Mucosa of descending colon (tissue), 3 donors: ENCODE data around the gene VPS25. TPM values are rescaled to one million over a fixed set of nuclear protein-coding genes. Genes with fewer than 3 reads are reported as not detected.
A peak's percentile ranks its signal among the peaks of the same experiment; 100 is the strongest.

Experiments
- ATAC-seq: fragments of 200-7000 bp; cut with Tn5 transposase; one replicate; pipeline ENCODE4 v1.9.1; 2020; ENCODE audit warnings: mild to moderate bottlenecking, moderate library complexity
- DNase-seq, 3 donors: peaks; one replicate each; pipeline ENCODE4 v3.0.0-alpha.2; 2020
- H3K36me3 ChIP-seq: fragments of 200-600 bp; one replicate; pipeline ENCODE4 v1.8.0; 2021; ENCODE audit warnings: low read depth, mild to moderate bottlenecking
- H3K4me1 ChIP-seq: fragments of 200-600 bp; one replicate; pipeline ENCODE4 v1.8.0; 2021; ENCODE audit warnings: low read depth, mild to moderate bottlenecking
- H3K4me3 ChIP-seq: fragments of 200-600 bp; one replicate; pipeline ENCODE4 v1.8.0; 2021; ENCODE audit warnings: mild to moderate bottlenecking
- H3K9me3 ChIP-seq: fragments of 200-600 bp; one replicate; pipeline ENCODE4 v1.8.0; 2021; ENCODE audit warnings: mild to moderate bottlenecking
- intact Hi-C, 2 donors: fragments of 100-400 bp; cut with DNase I in 1 of 2; cut with micrococcal nuclease in 1 of 2; formaldehyde crosslinking; loops; one replicate each; pipeline versions ENCODE4 v1.11.0 to v1.11.1; 2022; cut with DNase I, micrococcal nuclease
- total RNA-seq, 3 donors: library from RNA; stranded (reverse); fragmentation: NEBNext Ultra II Directional in 2 of 3; extraction: Animal tissue kit (Norgen Biotek cat#: 25700) in 2 of 3; gene quantifications; one replicate each; pipeline versions ENCODE4 v1.2.1 to v1.2.4, GENCODE V29; 2021 to 2023
- TF ChIP-seq, protein P1 (sequence below): fragments of 200-600 bp; IDR thresholded peaks from one replicate; pipeline ENCODE4 v1.8.0; 2022; ENCODE audit warnings: antibody characterized with exemption, mild to moderate bottlenecking
- donor health status: DM: no; HTN: no; CAD: no; lungs with moderate emphysema.
- donor health status: DM: no; HTN: no; CAD: no.
- donor health status: DM: no; HTN: yes; CAD: no.

VPS25 gene
- total RNA-seq, 3 donors from 2014 or later: 45.6 to 85.6 (median 83.3) TPM

DNA sequence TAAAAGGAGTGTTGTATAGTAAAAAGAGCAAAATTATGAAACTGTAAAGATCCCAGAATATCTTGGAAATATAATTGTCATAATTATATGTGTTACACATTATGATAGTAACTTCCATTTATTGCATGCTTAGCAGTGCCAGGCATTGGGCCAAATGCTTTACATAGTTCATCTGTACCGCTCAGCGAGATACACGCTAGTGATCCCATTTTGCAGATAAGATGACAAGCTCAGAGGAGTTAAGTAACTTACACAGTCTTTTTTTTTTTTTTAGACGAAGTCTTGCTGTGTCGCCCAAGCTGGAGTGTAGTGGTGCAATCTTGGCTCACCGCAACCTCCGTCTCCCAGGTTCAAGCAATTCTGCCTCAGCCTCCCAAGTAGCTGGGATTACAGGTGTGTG is 21.6 kb upstream of the VPS25 start:
- Histone ChIP-seq H3K36me3 (no peaks in the 10 kb centered on the region), H3K4me1 (no peaks in the 10 kb centered on the region), H3K9me3 (no peaks in the 10 kb centered on the region), H3K4me3 (no peak overlapping the region)
- ATAC-seq: no peak
- DNase-seq: no peak
- intact Hi-C loops: no loop called here
- TF ChIP-seq, protein P1, sequence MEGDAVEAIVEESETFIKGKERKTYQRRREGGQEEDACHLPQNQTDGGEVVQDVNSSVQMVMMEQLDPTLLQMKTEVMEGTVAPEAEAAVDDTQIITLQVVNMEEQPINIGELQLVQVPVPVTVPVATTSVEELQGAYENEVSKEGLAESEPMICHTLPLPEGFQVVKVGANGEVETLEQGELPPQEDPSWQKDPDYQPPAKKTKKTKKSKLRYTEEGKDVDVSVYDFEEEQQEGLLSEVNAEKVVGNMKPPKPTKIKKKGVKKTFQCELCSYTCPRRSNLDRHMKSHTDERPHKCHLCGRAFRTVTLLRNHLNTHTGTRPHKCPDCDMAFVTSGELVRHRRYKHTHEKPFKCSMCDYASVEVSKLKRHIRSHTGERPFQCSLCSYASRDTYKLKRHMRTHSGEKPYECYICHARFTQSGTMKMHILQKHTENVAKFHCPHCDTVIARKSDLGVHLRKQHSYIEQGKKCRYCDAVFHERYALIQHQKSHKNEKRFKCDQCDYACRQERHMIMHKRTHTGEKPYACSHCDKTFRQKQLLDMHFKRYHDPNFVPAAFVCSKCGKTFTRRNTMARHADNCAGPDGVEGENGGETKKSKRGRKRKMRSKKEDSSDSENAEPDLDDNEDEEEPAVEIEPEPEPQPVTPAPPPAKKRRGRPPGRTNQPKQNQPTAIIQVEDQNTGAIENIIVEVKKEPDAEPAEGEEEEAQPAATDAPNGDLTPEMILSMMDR: no peak

- TF ChIP-seq, protein P1: no peak
- intact Hi-C loops: no loop called here
Measured at GRCh38 chr17:42754782-42755181, 18.5 kb upstream of the VPS25 start.

GRCh38 chr17:42759982-42760651 is 13.1 kb upstream of the VPS25 start:
- Histone ChIP-seq H3K4me3 (no peak overlapping the region), H3K9me3 (no peaks in the 10 kb centered on the region), H3K36me3 (no peaks in the 10 kb centered on the region), H3K4me1 (peaks cover 16% of the 10 kb centered on the region)
- no peak for DNase-seq
- intact Hi-C loops: no loop called here
- peak; percentile 17 for ATAC-seq
- TF ChIP-seq, protein P1: no peak

More at GRCh38 chr17:42754782-42755181, 18.5 kb upstream of the VPS25 start:
- Histone ChIP-seq H3K9me3 (no peaks in the 10 kb centered on the region), H3K4me3 (no peak overlapping the region), H3K36me3 (no peaks in the 10 kb centered on the region), H3K4me1 (no peaks in the 10 kb centered on the region)
- DNase-seq: no peak
- no peak for ATAC-seq

DNA sequence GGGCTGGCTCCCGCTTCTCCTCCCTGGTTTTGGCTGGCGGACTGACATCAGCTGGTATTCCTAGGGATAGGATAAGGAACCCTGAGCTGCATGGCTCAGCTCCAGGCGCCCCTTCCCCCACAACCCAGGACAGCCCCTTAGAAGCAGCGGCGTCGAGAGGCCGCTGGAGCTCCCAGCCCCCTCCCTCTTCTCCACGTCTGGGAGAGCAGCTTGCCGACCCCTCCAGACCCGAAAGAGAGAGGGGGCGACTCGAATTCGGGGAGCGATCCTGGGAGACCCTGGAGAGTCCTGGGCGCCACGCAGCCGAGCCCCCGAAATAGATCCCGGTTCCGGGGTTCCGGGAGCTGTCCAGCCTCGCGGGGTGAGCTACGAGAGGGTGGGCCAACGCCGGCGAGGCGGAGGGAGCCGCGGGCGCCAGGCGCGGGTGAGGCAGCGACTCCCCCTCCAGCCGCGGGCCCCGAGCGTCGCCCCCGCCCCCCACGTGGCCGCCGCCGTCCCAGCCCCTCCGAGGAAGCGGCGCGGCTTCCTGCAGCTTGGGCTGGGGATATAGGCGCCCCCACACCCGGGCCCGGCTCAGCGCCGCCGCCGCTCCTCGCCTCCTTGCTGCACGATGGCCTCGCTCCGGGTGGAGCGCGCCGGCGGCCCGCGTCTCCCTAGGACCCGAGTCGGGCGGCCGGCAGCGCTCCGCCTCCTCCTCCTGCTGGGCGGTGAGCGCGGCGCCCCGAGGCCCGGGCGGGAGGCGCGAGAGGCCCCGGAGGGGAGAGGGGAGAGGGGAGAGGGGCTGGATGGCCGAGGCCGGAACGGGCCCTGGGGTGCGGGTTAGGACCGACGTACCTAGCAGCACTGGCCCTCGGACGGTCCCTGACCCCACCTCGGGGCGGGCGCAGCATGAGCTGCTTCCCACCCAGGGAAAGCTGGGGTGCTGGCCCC is 12.3 kb upstream of the VPS25 start, which contains the start of gene RAMP2:
RAMP2 (plus strand) TSS at position 576 of the 930 bp plus-strand sequence; CDS start at position 611, 35 bp downstream.
- Histone ChIP-seq H3K4me3 (no peak within 1 kb of the TSS), H3K36me3 (no peaks in the 10 kb centered on the region), H3K9me3 (no peaks in the 10 kb centered on the region), H3K4me1 (peaks cover 16% of the 10 kb centered on the region)
- TF ChIP-seq, protein P1: no peak
- peak; percentile 66 for ATAC-seq
- peak in 2 of 3 donors; percentile 46 to 49 for DNase-seq
- intact Hi-C loops: no loop called here

GRCh38 chr17:42761638-42762037 is 11.6 kb upstream of the VPS25 start:
- ATAC-seq (no peak), DNase-seq (no peak)
- peaks cover 16% of the 10 kb centered on the region for H3K4me1 ChIP-seq
- TF ChIP-seq, protein P1: no peak
- no peaks in the 10 kb centered on the region for H3K36me3 ChIP-seq
- H3K4me3 ChIP-seq: no peak overlapping the region
- intact Hi-C loops: no loop called here
- no peaks in the 10 kb centered on the region for H3K9me3 ChIP-seq
